ENCODE data around the gene ATG9A. TPM values are rescaled to one million over a fixed set of nuclear protein-coding genes. Genes with fewer than 3 reads are reported as not detected.

The ATG9A gene
- total and polyA plus RNA-seq, 9 of the 15 experiments (the other 6 are each of a cell fraction or from before 2014, with no cell fraction given) = 0.25 to 65.6 (median 23.4) TPM

- TF ChIP-seq ARID3B (CRISPR knock-in tag; IDR thresholded peaks at IDR 0.05; ENCODE audit: borderline replicate concordance) (no peak), TRIM24 (IDR thresholded peaks at IDR 0.05) (no peak), NFATC3 (IDR thresholded peaks at IDR 0.05) (no peak), PYGO2 (tag; IDR thresholded peaks at IDR 0.05) (no peak), MTA2 (IDR thresholded peaks at IDR 0.05; ENCODE audit: low read depth) (no peak), SAFB (IDR thresholded peaks at IDR 0.05; ENCODE audit: borderline replicate concordance, low read depth, low read length) (peak; percentile 86), HIVEP1 (CRISPR knock-in tag; IDR thresholded peaks at IDR 0.05) (no peak), ADNP (tag; IDR thresholded peaks at IDR 0.05) (no peak), MIER1 (IDR thresholded peaks at IDR 0.05; ENCODE audit: low read depth) (no peak), SMARCB1 (IDR thresholded peaks at IDR 0.05; ENCODE audit: insufficient read length, low read depth) (no peak), RBM17 (IDR thresholded peaks at IDR 0.05; ENCODE audit: borderline replicate concordance, low read depth, low read length) (no peak), NFXL1 (CRISPR knock-in tag; IDR thresholded peaks at IDR 0.05) (no peak), ARID4B (CRISPR knock-in tag; IDR thresholded peaks at IDR 0.05) (peak; percentile 85), ZFPM2 (CRISPR knock-in tag; IDR thresholded peaks at IDR 0.05) (no peak), POLR2B (IDR thresholded peaks at IDR 0.05; ENCODE audit: low read depth, partially characterized antibody) (peak; percentile 74), SRSF7 (optimal IDR thresholded peaks at IDR 0.05; ENCODE audit: low read depth, low read length) (no peak)
- TF ChIP-seq, protein P1, sequence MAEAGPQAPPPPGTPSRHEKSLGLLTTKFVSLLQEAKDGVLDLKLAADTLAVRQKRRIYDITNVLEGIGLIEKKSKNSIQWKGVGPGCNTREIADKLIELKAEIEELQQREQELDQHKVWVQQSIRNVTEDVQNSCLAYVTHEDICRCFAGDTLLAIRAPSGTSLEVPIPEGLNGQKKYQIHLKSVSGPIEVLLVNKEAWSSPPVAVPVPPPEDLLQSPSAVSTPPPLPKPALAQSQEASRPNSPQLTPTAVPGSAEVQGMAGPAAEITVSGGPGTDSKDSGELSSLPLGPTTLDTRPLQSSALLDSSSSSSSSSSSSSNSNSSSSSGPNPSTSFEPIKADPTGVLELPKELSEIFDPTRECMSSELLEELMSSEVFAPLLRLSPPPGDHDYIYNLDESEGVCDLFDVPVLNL (CRISPR knock-in tag; IDR thresholded peaks at IDR 0.05; ENCODE audit: low read depth) = 0 out of 2 replicates have a peak, but pooled peaks have one; percentile 77
Measured at GRCh38 chr2:219218732-219219701, 10.4 kb downstream of the ATG9A start, which contains the start of gene ABCB6 (continued).
